Measurements from ENCODE around the gene WDR93. TPM values are rescaled to one million over a fixed set of nuclear protein-coding genes. Genes with fewer than 3 reads are reported as not detected.
A peak's percentile ranks its signal among the peaks of the same experiment; 100 is the strongest.
"Not testable (repeated sequence)": the region's sequence is repeated elsewhere in the genome, so short reads cannot be mapped to it uniquely, and the experiment has no call there.

Gene WDR93
- total RNA-seq, 4 donors from 2014 or later, result 0.13 to 0.42 (median 0.17) TPM; not detected in 1

GRCh38 chr15:89680282-89680873 is 10.2 kb upstream of the WDR93 start:
- 33% methylated on average over 5 of the region's 5 CpGs for WGBS
- Histone ChIP-seq H3K9me3 (no peaks in the 10 kb centered on the region), H3K4me1 (peaks cover 25 to 39% (median 29%) of the 10 kb centered on the region in 4 donors), H3K36me3 (peaks cover 5 to 19% (median 14%) of the 10 kb centered on the region in 4 donors), H3K4me3 (no peak overlapping the region), H3K27ac (replicated peaks in 1 of 4) (peak overlapping the region; percentile 71 to 87 (median 82)), H3K27me3 (no peaks in the 10 kb centered on the region)
- intact Hi-C loops (cut with DNase I), result no loop called here
- TF ChIP-seq EP300 (IDR thresholded peaks at IDR 0.05) (no peak), POLR2AphosphoS5 (IDR thresholded peaks at IDR 0.05) (peak; percentile 77 to 82), POLR2A (IDR thresholded peaks at IDR 0.05; ENCODE audit: low read depth) (no peak), CTCF (IDR thresholded peaks at IDR 0.05) (no peak)
- no peak for DNase-seq (ENCODE audit: extremely low spot score)

GRCh38 chr15:89681146-89681545 is 9.5 kb upstream of the WDR93 start:
- intact Hi-C loops (cut with DNase I), result no loop called here
- peaks cover 28 to 46% (median 29%) of the 10 kb centered on the region in 4 donors for H3K4me1 ChIP-seq
- H3K36me3 ChIP-seq, result peaks cover 5 to 21% (median 18%) of the 10 kb centered on the region in 4 donors
- no peak overlapping the region for H3K4me3 ChIP-seq
- no peak for TF ChIP-seq CTCF (IDR thresholded peaks at IDR 0.05)
- TF ChIP-seq EP300 (IDR thresholded peaks at IDR 0.05), result no peak
- no peak for TF ChIP-seq POLR2AphosphoS5 (IDR thresholded peaks at IDR 0.05)
- TF ChIP-seq POLR2A (IDR thresholded peaks at IDR 0.05; ENCODE audit: low read depth), result no peak
- H3K27me3 ChIP-seq, result no peaks in the 10 kb centered on the region
- no peaks in the 10 kb centered on the region for H3K9me3 ChIP-seq
- DNase-seq (ENCODE audit: extremely low spot score), result no peak
- 100% methylated on average over 2 of the region's 2 CpGs for WGBS
- peak overlapping the region; percentile 71 to 87 (median 82) for H3K27ac ChIP-seq (replicated peaks in 1 of 4)

- intact Hi-C loops (cut with DNase I), result no loop called here
- Histone ChIP-seq H3K4me1 (peaks cover 20 to 59% (median 33%) of the 10 kb centered on the region in 4 donors), H3K36me3 (peaks cover 5 to 22% (median 18%) of the 10 kb centered on the region in 4 donors), H3K4me3 (no peak overlapping the region), H3K27ac (replicated peaks in 1 of 4) (peak overlapping the region in 1 of 4 donors; percentile 10), H3K9me3 (no peaks in the 10 kb centered on the region), H3K27me3 (no peaks in the 10 kb centered on the region)
- no peak for TF ChIP-seq POLR2A (IDR thresholded peaks at IDR 0.05; ENCODE audit: low read depth)
- TF ChIP-seq CTCF (IDR thresholded peaks at IDR 0.05), result no peak
- no peak for TF ChIP-seq EP300 (IDR thresholded peaks at IDR 0.05)
- TF ChIP-seq POLR2AphosphoS5 (IDR thresholded peaks at IDR 0.05), result no peak
- no peak for DNase-seq (ENCODE audit: extremely low spot score)
- 76% methylated on average over 2 of the region's 2 CpGs for WGBS
Observed at GRCh38 chr15:89685995-89686394, 4.6 kb upstream of the WDR93 start.

- no peak for TF ChIP-seq EP300 (IDR thresholded peaks at IDR 0.05)
- no peak for TF ChIP-seq POLR2A (IDR thresholded peaks at IDR 0.05; ENCODE audit: low read depth)
- no peak for TF ChIP-seq CTCF (IDR thresholded peaks at IDR 0.05)
- TF ChIP-seq POLR2AphosphoS5 (IDR thresholded peaks at IDR 0.05), result no peak
- peaks cover 5 to 22% (median 18%) of the 10 kb centered on the region in 4 donors for H3K36me3 ChIP-seq
- DNase-seq (ENCODE audit: extremely low spot score), result no peak
- intact Hi-C loops (cut with DNase I), result no loop called here
- no peaks in the 10 kb centered on the region for H3K9me3 ChIP-seq
- peak overlapping the region in 1 of 4 donors; percentile 10 for H3K27ac ChIP-seq (replicated peaks in 1 of 4)
- H3K27me3 ChIP-seq, result no peaks in the 10 kb centered on the region
- H3K4me3 ChIP-seq, result no peak overlapping the region
- H3K4me1 ChIP-seq, result peaks cover 15 to 57% (median 29%) of the 10 kb centered on the region in 4 donors
Observed at GRCh38 chr15:89686522-89686921, 4.1 kb upstream of the WDR93 start.

- H3K4me3 ChIP-seq, result peak overlapping the region; percentile 71 to 96 (median 80)
- not testable (repeated sequence) for H3K36me3 ChIP-seq; H3K9me3 ChIP-seq; DNase-seq (ENCODE audit: extremely low spot score); H3K27me3 ChIP-seq
- H3K27ac ChIP-seq (replicated peaks in 1 of 4), result peak overlapping the region; percentile 33 to 79 (median 76)
- WGBS, result 65% methylated on average over 15 of the region's 15 CpGs
- intact Hi-C loops (cut with DNase I), result loop anchor here (5.0 kb wide), 1 partner anchor 43 kb away; no protein-coding TSS in a partner anchor
- H3K4me1 ChIP-seq, result peaks cover 6 to 48% (median 27%) of the 10 kb centered on the region in 4 donors
Observed at GRCh38 chr15:89689930-89690275, 708 bp upstream of the WDR93 start.

All from esophagus muscularis mucosa (tissue), 4 donors.